HEK293 (cell line): ENCODE data around the gene LRRC8C.
"Not testable (repeated sequence)": the region's sequence is repeated elsewhere in the genome, so short reads cannot be mapped to it uniquely, and the experiment has no call there.

Experiments
- CTCF ChIP-seq: fragments of 450-650 bp; formaldehyde crosslinking; IDR thresholded peaks from 2 replicates; pipeline ENCODE4 v1.5.1; 2016; ENCODE audit warnings: missing biosample characterization, missing genetic modification characterization
- GLI2 ChIP-seq: fragments of 450-650 bp; formaldehyde crosslinking; IDR thresholded peaks from 2 replicates; pipeline ENCODE4; 2017; ENCODE audit warnings: missing biosample characterization, missing genetic modification characterization, low read depth, borderline replicate concordance
- PRDM1 ChIP-seq: fragments of 450-650 bp; formaldehyde crosslinking; IDR thresholded peaks from 2 replicates; pipeline ENCODE4; 2016; ENCODE audit warnings: missing biosample characterization, missing genetic modification characterization
- ZNF184 ChIP-seq: fragments of 450-650 bp; IDR thresholded peaks from 2 replicates; pipeline ENCODE4 v1.5.1; 2018; ENCODE audit warnings: missing biosample characterization, mild to moderate bottlenecking, missing genetic modification characterization
- ZSCAN5A ChIP-seq: fragments of 450-650 bp; formaldehyde crosslinking; IDR thresholded peaks from 2 replicates; pipeline ENCODE4 v1.5.1; 2016; ENCODE audit warnings: missing biosample characterization, missing genetic modification characterization

- not testable (repeated sequence) for TF ChIP-seq GLI2 (tag by site-specific recombination); ZSCAN5A (tag by site-specific recombination); CTCF (tag by site-specific recombination); PRDM1; ZNF184 (tag by site-specific recombination)
These were observed 72.0 kb downstream of the LRRC8C start for GRCh38 chr1:89704885-89705284.
